Spleen (tissue), 11 donors: ENCODE results near the gene HOMER3. TPM values are rescaled to one million over a fixed set of nuclear protein-coding genes. Genes with fewer than 3 reads are reported as not detected.
A peak's percentile ranks its signal among the peaks of the same experiment; 100 is the strongest.

Source experiments
- DNase-seq: peaks from one replicate; pipeline ENCODE4 v3.0.0-alpha.2; 2020
- H3K27ac ChIP-seq, 8 donors: fragments of 200-600 bp; sonication (generic) in 7 of 8; 1 replicate in 4 of 8; 2 replicates in 4 of 8; pipeline versions ENCODE4 v1.5.0 to v1.8.0; 2016 to 2021; ENCODE audit warnings: inconsistent platforms in 4 of 8, mild to moderate bottlenecking in 4 of 8, moderate library complexity in 1 of 8
- H3K27me3 ChIP-seq, 7 donors: fragments of 200-600 bp; sonication (generic) in 6 of 7; replicated peaks in 1 of 7; 1 replicate in 4 of 7; 2 replicates in 3 of 7; pipeline versions ENCODE4 v1.5.0 to v1.8.0; 2016 to 2021; ENCODE audit warnings: inconsistent platforms in 3 of 7, mild to moderate bottlenecking in 1 of 7
- H3K36me3 ChIP-seq, 6 donors: fragments of 200-600 bp; sonication (generic) in 5 of 6; 1 replicate in 4 of 6; 2 replicates in 2 of 6; pipeline versions ENCODE4 v1.5.0 to v1.8.0; 2016 to 2021; ENCODE audit warnings: inconsistent platforms in 2 of 6
- H3K4me1 ChIP-seq, 6 donors: fragments of 200-600 bp; sonication (generic) in 5 of 6; 1 replicate in 3 of 6; 2 replicates in 3 of 6; pipeline versions ENCODE4 v1.5.0 to v1.8.0; 2016 to 2021; ENCODE audit warnings: inconsistent platforms in 3 of 6
- H3K4me3 ChIP-seq, 8 donors: fragments of 200-600 bp; sonication (generic) in 7 of 8; 1 replicate in 4 of 8; 2 replicates in 4 of 8; pipeline versions ENCODE4 v1.5.0 to v1.8.0; 2016 to 2021; ENCODE audit warnings: inconsistent platforms in 4 of 8, mild to moderate bottlenecking in 4 of 8, moderate library complexity in 2 of 8
- H3K9me3 ChIP-seq, 8 donors: fragments of 200-600 bp; sonication (generic) in 7 of 8; 1 replicate in 4 of 8; 2 replicates in 4 of 8; pipeline versions ENCODE4 v1.5.0 to v1.8.0; 2016 to 2021; ENCODE audit warnings: inconsistent platforms in 4 of 8
- POLR2A ChIP-seq, 3 donors: fragments of 450-650 bp; IDR thresholded peaks; one replicate each; pipeline ENCODE4 v1.5.1; 2017; ENCODE audit warnings: antibody characterized with exemption in 3 of 3, mild to moderate bottlenecking in 1 of 3
- POLR2AphosphoS5 ChIP-seq, 3 donors: sonication (generic); formaldehyde crosslinking; IDR thresholded peaks; one replicate each; pipeline ENCODE4 v1.5.1; 2017; ENCODE audit warnings: antibody characterized with exemption in 3 of 3
- WGBS, 5 donors: extraction: QIAGEN DNeasy Blood & Tissue Kit in 3 of 5; methylation state at CpG; one replicate each; pipeline versions ENCODE4 v1.1.5 to v1.1.7; 2013 to 2018; 5-methylcytosine and 5-hydroxymethylcytosine counted together
- intact Hi-C: fragments of 100-400 bp; cut with DNase I; formaldehyde crosslinking; loops from one replicate; pipeline ENCODE4 v1.15.0; 2023; ENCODE audit warnings: low total_unique reads
- polyA plus RNA-seq, 3 donors: library from polyadenylated mRNA; stranded (reverse); fragments of 200-250 nt; gene quantifications; one replicate each; pipeline ENCODE4 v1.2.1, GENCODE V29; 2013
- total RNA-seq, 7 donors: library from RNA; depleted of rRNA in 3 of 7; stranded (reverse); fragments of >200 nt in 3 of 7; fragmentation: NEBNext Ultra II Directional in 4 of 7; extraction: Animal tissue kit (Norgen Biotek cat#: 25700) in 4 of 7; gene quantifications; one replicate each; pipeline versions ENCODE4 v1.1.0 to v1.2.1, GENCODE V29; 2016 to 2021
- TF ChIP-seq, protein P1 (sequence below), 11 experiments: fragments of 200-600 bp in 7 of 11; fragments of 450-650 bp in 4 of 11; sonication (generic) in 4 of 11; IDR thresholded peaks in 8 of 11; conservative IDR thresholded peaks in 3 of 11; 1 replicate in 7 of 11; 2 replicates in 4 of 11; pipeline versions ENCODE4 v1.4.0 to v1.8.0; 2016 to 2021; ENCODE audit warnings: antibody characterized with exemption in 11 of 11, inconsistent platforms in 4 of 11, mild to moderate bottlenecking in 1 of 11
- donor health status: healthy with polysubstance abuse.
- donor health status: DM: no; HTN: no; CAD: no; lungs with moderate emphysema.
- donor health status: DM: no; HTN: no; CAD: no.
- donor health status: Bipolar disorder and iron deficiency.
- donor health status: healthy.
- donor health status: DM: no; HTN: no; CAD: no.
- donor health status: DM: yes; HTN: yes; CAD: no.

The HOMER3 gene
- total and polyA plus RNA-seq, 10 donors, result 22.4 to 279 (median 86.5) TPM

GRCh38 chr19:18933297-18933696 lies 7.7 kb downstream of the HOMER3 start:
- peaks cover 0 to 26% (median 0%) of the 10 kb centered on the region in 7 donors for H3K27me3 ChIP-seq
- no peak for DNase-seq
- H3K4me3 ChIP-seq, result no peak overlapping the region
- peaks cover 0 to 92% (median 18%) of the 10 kb centered on the region in 6 donors for H3K36me3 ChIP-seq
- intact Hi-C loops, result no loop called here
- no peaks in the 10 kb centered on the region for H3K9me3 ChIP-seq
- H3K27ac ChIP-seq, result peak overlapping the region in 3 of 8 donors; percentile 22 to 56 (median 54)
- WGBS, 5 donors, result 78 to 83% (median 79%) methylated on average over 13 of the region's 13 CpGs
- H3K4me1 ChIP-seq, result peaks cover 0 to 29% (median 18%) of the 10 kb centered on the region in 6 donors
- no peak for TF ChIP-seq POLR2A (IDR thresholded peaks at IDR 0.05)
- no peak for TF ChIP-seq POLR2AphosphoS5 (IDR thresholded peaks at IDR 0.05)
- TF ChIP-seq, protein P1, sequence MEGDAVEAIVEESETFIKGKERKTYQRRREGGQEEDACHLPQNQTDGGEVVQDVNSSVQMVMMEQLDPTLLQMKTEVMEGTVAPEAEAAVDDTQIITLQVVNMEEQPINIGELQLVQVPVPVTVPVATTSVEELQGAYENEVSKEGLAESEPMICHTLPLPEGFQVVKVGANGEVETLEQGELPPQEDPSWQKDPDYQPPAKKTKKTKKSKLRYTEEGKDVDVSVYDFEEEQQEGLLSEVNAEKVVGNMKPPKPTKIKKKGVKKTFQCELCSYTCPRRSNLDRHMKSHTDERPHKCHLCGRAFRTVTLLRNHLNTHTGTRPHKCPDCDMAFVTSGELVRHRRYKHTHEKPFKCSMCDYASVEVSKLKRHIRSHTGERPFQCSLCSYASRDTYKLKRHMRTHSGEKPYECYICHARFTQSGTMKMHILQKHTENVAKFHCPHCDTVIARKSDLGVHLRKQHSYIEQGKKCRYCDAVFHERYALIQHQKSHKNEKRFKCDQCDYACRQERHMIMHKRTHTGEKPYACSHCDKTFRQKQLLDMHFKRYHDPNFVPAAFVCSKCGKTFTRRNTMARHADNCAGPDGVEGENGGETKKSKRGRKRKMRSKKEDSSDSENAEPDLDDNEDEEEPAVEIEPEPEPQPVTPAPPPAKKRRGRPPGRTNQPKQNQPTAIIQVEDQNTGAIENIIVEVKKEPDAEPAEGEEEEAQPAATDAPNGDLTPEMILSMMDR (IDR thresholded peaks at IDR 0.05 in 8 of 11, conservative IDR thresholded peaks at IDR 0.05 in 3 of 11), result no peak

- peak; percentile 94 for DNase-seq
- Histone ChIP-seq H3K27ac (peak overlapping the region in 4 of 8 donors; percentile 22 to 56 (median 40)), H3K27me3 (peaks cover 0 to 26% (median 0%) of the 10 kb centered on the region in 7 donors), H3K4me1 (peaks cover 0 to 22% (median 18%) of the 10 kb centered on the region in 6 donors), H3K4me3 (peak overlapping the region in 5 of 8 donors; percentile 15 to 63 (median 28)), H3K9me3 (no peaks in the 10 kb centered on the region), H3K36me3 (peaks cover 0 to 92% (median 28%) of the 10 kb centered on the region in 6 donors)
- 10 to 17% (median 13%) methylated on average over 26 to 37 of the region's 37 CpGs for WGBS, 5 donors
- peak in 2 of 3 donors; percentile 51 to 57 for TF ChIP-seq POLR2AphosphoS5 (IDR thresholded peaks at IDR 0.05)
- TF ChIP-seq POLR2A (IDR thresholded peaks at IDR 0.05), result no peak
- intact Hi-C loops, result no loop called here
These were observed 8.7 kb downstream of the HOMER3 start for GRCh38 chr19:18932216-18932841.

GRCh38 chr19:18931316-18932162 lies 9.5 kb downstream of the HOMER3 start:
- WGBS, 5 donors, result 64 to 84% (median 80%) methylated on average over 16 to 34 of the region's 34 CpGs
- Histone ChIP-seq H3K4me1 (peaks cover 0 to 22% (median 18%) of the 10 kb centered on the region in 6 donors), H3K27me3 (peaks cover 0 to 26% (median 0%) of the 10 kb centered on the region in 7 donors), H3K36me3 (peaks cover 0 to 92% (median 35%) of the 10 kb centered on the region in 6 donors), H3K4me3 (peak overlapping the region in 3 of 8 donors; percentile 28 to 63 (median 28)), H3K27ac (peak overlapping the region in 3 of 8 donors; percentile 22 to 54 (median 26)), H3K9me3 (no peaks in the 10 kb centered on the region)
- no peak for DNase-seq
- intact Hi-C loops, result no loop called here
- peak in 1 of 3 donors; percentile 15 for TF ChIP-seq POLR2AphosphoS5 (IDR thresholded peaks at IDR 0.05)
- TF ChIP-seq, protein P1 (IDR thresholded peaks at IDR 0.05 in 8 of 11, conservative IDR thresholded peaks at IDR 0.05 in 3 of 11), result no peak

DNA sequence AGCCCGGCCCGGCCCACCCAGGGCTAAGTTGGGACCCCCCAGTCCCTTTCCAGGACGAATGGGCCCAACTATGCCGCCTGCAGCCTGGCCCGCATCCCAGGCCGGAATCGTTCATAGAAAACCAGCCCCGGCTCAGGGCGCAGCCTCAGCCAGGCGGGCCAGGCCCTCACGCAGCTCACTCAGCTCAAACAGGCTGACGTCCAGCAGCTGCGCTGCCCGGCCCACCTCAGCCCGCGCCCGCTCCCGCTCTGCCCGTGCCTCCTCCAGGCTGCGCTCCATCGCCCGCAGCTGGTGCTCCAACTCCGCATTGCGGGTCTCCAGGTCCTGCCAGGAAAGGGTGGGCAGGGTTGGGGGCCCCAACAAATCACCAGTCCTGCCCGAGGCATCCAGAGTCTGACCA lies 11.7 kb downstream of the HOMER3 start:
- peak in 1 of 3 donors; percentile 64 for TF ChIP-seq POLR2AphosphoS5 (IDR thresholded peaks at IDR 0.05)
- no peak for TF ChIP-seq POLR2A (IDR thresholded peaks at IDR 0.05)
- H3K36me3 ChIP-seq, result peaks cover 0 to 93% (median 57%) of the 10 kb centered on the region in 6 donors
- 93 to 95% (median 94%) methylated on average over 22 to 25 of the region's 25 CpGs for WGBS, 5 donors
- H3K27me3 ChIP-seq, result peaks cover 0 to 25% (median 0%) of the 10 kb centered on the region in 7 donors
- intact Hi-C loops, result no loop called here
- no peak overlapping the region for H3K4me3 ChIP-seq
- H3K27ac ChIP-seq, result no peak overlapping the region
- peaks cover 0 to 22% (median 18%) of the 10 kb centered on the region in 6 donors for H3K4me1 ChIP-seq
- DNase-seq, result no peak
- H3K9me3 ChIP-seq, result no peaks in the 10 kb centered on the region
